PFSK-1 (cell line): ENCODE measurements around the gene LSM14B.

Source experiments
- FOXP2 ChIP-seq: optimal IDR thresholded peaks from 2 replicates; pipeline ENCODE3; 2011; ENCODE audit warnings: borderline replicate concordance, control low read depth, inconsistent platforms; ENCODE audit not compliant: insufficient read depth; ENCODE audit errors: extremely low read length, extremely low read depth
- POLR2AphosphoS5 ChIP-seq: IDR thresholded peaks from 2 replicates; pipeline ENCODE4 v1.6.1; 2012; ENCODE audit warnings: low read depth, mild to moderate bottlenecking, control low read depth, low read length, moderate library complexity
- REST ChIP-seq, 2 experiments: IDR thresholded peaks; 2 replicates each; pipeline versions ENCODE4 v1.6.1 to v1.8.0; 2011 to 2012; ENCODE audit warnings: low read depth in 2 of 2, low read length in 2 of 2, control low read depth in 1 of 2, inconsistent platforms in 1 of 2, mild to moderate bottlenecking in 1 of 2, moderate library complexity in 1 of 2; ENCODE audit not compliant: insufficient read depth in 1 of 2
- SIN3A ChIP-seq: IDR thresholded peaks from 2 replicates; pipeline ENCODE4 v1.6.1; 2012; ENCODE audit warnings: mild to moderate bottlenecking, low read length, moderate library complexity, borderline replicate concordance; ENCODE audit not compliant: insufficient read depth
- TAF1 ChIP-seq: IDR thresholded peaks from 2 replicates; pipeline ENCODE4 v1.6.1; 2012; ENCODE audit warnings: low read length, control low read depth, borderline replicate concordance; ENCODE audit not compliant: insufficient read depth

LSM14B gene

GRCh38 chr20:62117362-62117646, 5.0 kb upstream of the LSM14B start:
- TF ChIP-seq TAF1 (no peak), POLR2AphosphoS5 (no peak), SIN3A (no peak), FOXP2 (no peak), REST (IDR thresholded peaks at IDR 0.05; ENCODE audit: insufficient read depth in 1 of 2, low read depth in 2 of 2, low read length in 2 of 2) (no peak)

- TF ChIP-seq TAF1 (no peak), POLR2AphosphoS5 (no peak), SIN3A (no peak), REST (IDR thresholded peaks at IDR 0.05; ENCODE audit: insufficient read depth in 1 of 2, low read depth in 2 of 2, low read length in 2 of 2) (no peak), FOXP2 (no peak)
Observed at GRCh38 chr20:62117658-62118057, 4.6 kb upstream of the LSM14B start.

GRCh38 chr20:62118113-62119043, 3.9 kb upstream of the LSM14B start:
- TF ChIP-seq FOXP2 (no peak), SIN3A (no peak), TAF1 (no peak), POLR2AphosphoS5 (no peak), REST (IDR thresholded peaks at IDR 0.05; ENCODE audit: insufficient read depth in 1 of 2, low read depth in 2 of 2, low read length in 2 of 2) (no peak)

- TF ChIP-seq REST (IDR thresholded peaks at IDR 0.05; ENCODE audit: insufficient read depth in 1 of 2, low read depth in 2 of 2, low read length in 2 of 2) (no peak), FOXP2 (no peak), SIN3A (no peak), POLR2AphosphoS5 (no peak), TAF1 (no peak)
Observed at GRCh38 chr20:62119115-62119514, 3.2 kb upstream of the LSM14B start.

GRCh38 chr20:62119591-62120364, 2.5 kb upstream of the LSM14B start:
- TF ChIP-seq FOXP2 (no peak), TAF1 (no peak), REST (IDR thresholded peaks at IDR 0.05; ENCODE audit: insufficient read depth in 1 of 2, low read depth in 2 of 2, low read length in 2 of 2) (no peak), SIN3A (no peak), POLR2AphosphoS5 (no peak)
